Cerebellar cortex (tissue), 1 donor: ENCODE measurements around the gene PSMC1.

ENCODE experiments used
- DNase-seq: peaks from one replicate; pipeline ENCODE4 v3.0.0-alpha.2; 2015; ENCODE audit warnings: low spot score

Gene PSMC1

DNA sequence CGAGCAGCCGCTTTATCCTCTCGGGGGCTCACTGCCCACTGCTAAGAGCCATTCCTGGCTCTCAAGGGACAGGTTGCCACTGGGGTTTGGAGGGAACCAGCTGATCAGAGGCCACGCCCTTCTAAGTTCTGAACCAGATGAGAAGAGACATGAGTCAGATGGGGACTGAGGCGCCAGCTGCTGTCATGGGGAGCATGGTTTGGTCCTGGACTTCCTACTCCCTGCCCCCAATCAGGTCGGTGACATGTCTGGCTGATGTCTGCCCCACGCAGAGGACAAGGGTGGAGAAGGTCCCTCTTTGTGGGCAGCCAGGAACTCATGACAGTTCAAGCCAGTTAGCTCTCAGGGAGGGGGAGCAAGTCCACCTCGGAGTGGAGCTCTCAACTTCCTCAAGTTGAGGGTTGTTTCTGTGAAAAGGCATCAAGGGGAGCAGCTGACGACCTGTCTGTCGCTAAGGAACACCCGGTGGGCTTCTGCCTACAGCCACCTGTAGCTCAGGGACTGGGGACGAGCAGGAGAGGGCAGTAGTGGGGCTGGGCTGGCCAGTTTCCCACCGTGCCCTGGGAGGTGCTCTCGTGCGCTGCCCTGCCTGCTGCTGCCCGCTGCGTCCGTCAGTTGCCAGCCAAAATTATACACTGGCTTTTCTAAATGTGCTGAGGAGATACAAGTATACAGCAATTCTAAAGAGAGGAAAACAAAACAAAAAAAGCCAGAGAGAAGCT lies 20.5 kb downstream of the PSMC1 start:
- DNase-seq, result peak; percentile 55

DNA sequence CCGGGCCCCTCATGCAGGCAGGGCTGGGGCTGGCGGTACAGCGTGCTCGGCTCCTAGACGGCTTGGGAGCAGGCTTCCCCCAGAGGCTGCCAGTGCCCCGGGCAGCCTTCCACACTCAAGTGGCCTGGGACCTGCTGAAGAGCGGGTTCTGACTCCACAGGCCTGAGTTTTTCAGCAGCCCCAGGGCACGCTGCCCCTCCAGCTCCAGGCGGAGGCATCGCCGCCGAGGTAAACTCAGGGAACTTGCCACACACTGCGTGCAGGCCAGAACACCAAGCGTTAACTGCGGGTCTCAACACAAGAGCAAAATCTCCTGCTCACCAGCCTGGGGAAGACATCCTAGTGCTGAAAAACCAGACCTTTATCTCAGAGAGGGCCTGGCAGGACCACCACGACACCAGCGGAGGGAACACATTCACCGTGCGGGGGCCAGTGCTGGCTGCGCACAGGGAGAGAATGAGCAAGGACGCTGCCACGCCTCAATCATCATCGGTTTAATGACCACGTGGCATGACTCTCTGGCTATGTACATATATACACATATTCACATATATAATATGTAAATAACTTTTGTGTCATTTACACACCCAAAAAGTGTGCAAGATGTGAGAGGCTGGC lies 21.3 kb downstream of the PSMC1 start:
- no peak for DNase-seq

DNA sequence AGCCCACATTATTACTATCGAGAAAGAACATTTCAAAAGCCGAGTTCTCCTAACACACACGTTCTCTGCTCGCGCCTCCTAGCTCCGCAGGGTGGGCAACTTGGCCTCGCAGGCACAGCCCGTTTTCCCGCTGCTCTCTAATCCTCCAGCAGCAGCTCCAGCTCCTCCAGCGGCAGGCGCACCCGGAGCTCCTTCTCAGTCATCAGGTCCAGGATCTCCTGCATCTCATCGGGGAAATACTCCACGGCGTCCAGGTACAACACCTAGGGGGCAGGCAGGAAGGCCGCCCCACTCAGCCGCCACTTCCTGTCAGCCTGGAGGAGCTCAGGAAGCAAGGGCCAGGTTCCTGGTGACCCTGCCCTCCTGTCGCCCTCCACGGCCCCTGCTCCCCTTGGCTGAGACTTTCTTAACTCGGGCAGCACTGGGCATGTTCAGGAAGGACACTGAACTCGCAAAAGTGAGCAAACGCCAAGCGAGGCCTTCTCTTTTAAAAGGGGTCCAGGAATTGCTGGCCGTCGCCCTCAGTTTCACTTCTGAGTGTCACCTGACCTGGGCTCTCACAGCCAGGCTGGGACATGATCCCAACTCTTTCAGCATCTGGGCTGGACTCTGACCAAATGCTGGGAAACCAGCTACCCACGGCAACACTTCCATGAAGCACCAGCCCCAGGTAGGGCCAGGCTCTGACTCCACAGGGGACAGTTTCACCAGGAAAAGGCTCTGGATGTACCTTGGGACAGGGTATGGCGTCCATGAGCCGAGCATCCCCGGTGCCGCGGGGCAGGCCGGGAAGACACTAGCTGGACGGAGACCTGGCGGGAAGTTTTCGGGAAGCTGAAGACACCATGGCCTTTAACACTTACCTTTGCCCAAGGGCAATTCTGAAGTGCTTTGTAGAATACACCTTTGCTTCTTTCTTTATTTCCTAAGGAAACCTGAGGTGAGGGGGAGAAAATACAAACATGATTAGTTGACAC lies 22.1 kb downstream of the PSMC1 start:
- no peak for DNase-seq

DNA sequence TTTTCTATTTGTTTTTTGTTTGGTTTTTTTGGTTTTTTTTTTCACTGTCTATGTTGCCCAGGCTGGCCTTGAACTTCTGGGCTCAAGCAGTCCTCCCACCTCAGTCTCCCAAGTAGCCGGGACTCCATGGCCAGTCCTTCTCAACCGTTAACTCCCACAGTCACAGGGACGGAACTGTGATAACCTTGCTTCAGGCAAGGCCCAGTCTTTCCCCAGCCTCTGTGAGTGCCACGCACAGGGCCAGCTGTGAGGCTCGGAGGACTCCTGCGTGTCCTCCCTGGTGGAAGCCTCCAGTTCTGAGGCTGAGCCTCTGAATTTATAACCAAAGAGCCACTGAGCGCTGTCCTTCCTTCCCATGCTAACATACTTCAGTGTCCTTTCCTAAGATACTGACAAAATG lies 23.7 kb downstream of the PSMC1 start:
- no peak for DNase-seq

DNA sequence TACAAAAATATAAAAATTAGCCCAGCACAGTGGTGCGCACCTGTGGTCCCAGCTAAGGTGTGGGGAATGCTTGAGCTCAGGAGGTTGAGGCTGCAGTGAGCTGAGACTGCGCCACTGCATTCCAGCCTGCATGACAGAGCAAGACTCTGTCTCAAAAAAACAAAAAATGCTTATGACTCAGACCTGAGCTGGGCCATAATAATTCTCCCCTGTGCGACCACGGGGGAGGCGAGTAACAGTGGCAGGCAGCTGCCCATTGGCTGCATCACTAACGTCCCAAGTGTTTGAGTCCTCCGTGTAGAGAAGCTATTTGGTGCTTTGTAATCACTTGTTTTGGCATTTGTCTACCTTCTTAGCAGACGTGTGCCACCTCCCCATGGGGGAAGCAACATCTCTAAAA lies 24.9 kb downstream of the PSMC1 start:
- DNase-seq, result no peak

DNA sequence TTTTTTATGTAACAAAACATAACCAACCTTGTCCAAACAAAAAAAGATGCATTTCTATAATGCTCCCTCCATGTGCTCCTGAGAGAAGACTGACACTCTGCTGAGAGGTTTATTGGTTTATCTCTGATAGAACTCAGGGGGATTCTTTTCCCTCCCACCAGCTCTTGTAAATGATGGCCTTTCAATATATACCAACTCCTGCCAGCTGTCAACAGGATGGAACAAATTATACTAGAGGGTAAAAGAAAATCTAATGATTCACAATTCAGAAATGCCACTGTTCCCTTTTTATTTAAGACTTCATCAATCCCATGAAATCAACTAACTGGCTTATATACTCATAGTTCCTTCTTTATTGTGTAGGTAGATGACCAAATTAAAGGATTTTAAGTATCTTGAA lies 25.4 kb downstream of the PSMC1 start:
- no peak for DNase-seq

DNA sequence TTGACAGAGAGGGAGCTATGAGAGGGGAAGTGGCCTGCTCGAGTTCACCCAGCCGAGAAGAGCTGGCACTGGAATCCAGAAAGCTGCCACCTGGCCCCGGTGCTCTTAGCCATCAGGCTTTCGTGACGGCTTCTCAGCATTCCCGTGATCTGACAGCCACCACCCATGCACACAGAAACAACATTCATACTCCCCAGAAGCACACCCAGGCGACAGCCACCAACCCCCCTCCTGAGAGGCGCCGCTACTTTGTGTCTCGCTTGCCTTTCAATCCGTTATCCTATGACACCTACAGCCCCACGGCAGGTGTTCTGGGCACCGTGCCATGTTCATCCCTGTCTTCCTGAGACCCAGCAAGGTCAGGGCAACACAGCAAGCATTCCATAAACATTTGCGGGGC lies 31.4 kb downstream of the PSMC1 start:
- peak; percentile 88 for DNase-seq

DNA sequence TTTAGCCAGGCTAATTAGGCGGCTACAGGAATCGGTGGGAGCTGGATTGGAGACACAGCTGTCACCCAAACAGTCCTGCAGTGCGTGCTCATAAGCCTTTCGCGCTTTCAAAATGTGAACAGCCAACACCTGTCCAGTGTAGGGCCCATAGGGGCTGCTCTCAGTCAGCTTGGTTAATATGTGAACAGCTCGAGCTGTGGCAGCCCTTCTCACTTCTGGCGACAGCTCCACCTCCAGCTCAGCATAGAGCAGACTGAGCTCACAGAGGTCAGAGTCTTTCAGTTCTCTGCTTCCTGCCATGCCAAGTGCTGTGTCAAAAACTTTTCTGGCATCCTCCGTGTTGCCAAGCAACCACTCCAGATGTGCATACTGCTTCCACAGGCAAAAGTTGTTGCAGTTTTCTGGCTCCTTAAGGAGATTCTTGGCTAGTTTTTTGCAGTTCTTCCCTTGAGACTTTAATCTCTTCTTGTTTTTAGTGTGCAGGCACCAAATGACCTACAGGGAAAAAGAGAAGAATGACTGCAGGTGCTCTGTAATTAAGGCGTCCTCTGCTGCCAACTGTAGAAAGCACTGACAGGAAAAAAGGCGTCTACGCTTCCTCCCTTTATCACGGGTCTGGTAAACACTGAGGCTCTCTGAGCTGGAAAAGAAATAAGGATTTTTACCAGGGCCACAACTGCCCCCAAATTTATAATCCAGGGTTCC lies 32.5 kb downstream of the PSMC1 start:
- DNase-seq, result peak; percentile 42

DNA sequence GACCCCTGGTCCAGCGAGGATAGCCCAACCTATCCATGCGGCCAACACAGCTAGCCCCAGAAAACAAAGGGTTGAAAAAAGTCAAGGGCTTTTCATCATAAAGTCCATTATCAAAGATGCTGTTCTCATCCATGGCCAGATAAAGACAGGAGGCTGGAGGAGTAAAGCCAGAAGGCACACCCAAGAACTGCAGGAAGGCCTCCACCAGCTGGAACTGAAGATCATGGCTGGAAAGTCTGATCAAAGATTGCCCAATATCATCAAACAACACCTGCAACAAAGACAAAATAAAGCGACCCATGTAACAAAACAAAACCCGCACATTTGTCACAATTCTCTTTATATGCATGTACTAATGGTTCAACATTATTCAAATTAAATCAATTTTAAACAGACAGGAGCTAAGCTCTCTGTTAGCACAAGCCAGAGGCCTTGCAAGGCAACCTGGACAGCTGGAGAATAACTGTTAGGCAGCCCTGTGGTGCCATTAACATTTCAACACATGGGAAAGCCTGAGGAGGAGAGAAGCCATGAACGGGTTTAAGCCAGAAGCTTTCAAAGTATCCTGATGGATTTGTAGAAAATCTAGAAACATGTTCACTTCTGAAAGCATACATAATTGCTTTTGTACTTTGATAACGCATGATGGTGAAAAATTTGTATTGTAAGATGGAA lies 34.1 kb downstream of the PSMC1 start:
- DNase-seq, result no peak

DNA sequence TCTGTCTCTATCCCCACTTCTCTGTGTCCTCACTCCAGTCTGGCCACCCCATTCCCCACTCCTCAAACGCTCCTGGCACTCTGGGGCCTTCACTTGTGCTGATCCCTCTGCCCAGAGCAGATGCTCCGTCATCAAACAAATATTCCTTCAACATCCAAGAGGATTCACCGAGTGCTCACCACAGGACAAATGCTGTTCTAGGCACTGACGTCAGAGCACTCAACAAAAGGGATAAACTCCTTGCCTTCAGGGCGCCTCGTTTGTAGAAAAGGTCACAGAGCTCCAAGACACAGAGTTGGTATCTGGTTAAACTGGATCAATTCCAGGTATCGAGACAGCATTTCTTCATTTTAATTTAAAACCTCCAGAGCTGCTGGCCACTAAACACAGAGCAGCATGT lies 35.3 kb downstream of the PSMC1 start:
- no peak for DNase-seq

DNA sequence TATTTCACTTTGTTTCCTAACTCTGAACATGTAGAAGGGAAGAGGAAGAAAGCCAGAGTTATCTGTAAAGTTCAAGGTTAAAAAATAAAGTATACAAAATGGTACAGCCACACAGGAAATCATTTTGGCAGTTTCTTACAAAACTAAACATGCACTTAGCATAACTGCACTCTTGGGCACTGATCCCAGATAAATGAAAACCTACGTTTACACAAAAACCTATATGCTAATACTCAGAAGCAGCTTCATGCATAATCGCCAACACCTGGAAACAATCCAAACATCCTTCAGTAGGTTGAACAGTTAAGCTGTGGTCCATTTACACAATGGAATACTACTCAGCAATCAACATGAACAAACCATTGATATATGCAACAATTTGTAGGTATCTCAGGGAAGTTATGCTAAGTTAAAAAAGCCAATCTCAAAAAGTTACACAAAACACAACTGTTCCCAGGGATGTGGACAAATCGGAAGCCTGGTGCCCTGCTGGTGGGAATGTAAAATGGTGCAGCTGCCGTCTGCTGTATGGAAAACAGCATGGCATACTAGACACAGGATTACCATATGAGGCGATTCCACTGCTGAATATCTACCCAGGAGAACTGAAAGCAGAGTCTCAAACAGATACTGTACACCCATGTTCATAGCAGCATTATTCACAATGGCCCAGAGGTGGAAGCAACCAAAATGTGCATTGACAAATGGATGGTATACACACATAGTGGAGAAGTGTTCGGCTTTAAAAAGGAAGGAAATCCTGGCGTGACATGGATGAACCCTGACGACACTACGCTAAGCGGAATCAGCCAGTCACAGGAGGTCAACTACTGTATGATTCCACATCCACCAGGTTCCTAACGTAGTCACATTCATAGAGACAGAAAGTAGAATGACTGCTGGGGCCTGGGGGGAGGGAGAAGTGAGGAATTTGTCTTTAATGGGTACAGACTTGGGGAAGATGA lies 37.7 kb downstream of the PSMC1 start:
- no peak for DNase-seq

DNA sequence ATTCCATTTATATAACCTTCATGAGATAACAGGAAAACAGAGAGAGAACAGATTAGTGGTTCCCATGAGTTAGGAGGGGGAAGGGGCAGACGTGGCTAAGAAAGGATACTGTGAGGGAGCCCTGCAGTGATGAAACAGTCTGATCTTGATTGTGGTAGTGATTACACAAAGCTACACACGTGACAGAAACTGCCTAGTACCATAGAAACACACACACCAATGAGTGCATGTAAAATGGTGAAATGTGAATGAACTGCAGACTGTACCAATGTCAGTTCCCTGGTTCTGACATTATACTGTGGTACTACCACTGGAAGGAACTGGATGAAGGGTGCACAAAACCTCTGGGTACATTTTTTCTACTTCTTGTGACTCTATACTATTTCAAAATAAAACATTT lies 38.5 kb downstream of the PSMC1 start:
- DNase-seq, result no peak

DNA sequence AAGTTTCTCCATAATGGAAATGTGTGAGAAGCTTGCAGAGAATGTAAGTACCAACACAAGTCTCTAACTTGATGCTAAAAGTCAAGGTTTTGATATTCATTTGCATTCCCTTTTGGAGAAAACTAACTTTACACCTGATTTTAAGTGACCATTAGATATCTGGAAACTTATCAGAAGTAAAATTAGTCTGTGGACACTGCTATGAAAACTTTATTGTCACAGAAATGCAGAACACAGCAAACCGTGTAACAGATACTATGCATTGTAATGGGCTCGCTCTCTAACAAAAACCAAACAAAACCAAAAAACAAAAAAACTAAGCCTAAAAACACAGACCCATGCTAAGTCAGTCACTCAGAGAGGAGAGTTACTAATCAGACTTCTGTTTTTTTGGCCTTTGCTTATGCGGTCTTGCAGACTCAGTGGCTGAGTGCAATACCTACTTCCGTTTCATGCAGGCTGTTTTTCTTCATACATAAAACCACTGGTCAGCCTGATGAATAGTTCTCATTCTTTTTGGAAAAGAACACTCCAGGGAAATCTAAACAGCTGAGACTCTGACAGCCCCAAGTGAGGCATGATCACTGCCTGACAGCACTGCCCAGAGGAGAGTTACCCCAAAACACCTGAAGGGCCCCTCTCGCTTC lies 39.6 kb downstream of the PSMC1 start:
- no peak for DNase-seq

DNA sequence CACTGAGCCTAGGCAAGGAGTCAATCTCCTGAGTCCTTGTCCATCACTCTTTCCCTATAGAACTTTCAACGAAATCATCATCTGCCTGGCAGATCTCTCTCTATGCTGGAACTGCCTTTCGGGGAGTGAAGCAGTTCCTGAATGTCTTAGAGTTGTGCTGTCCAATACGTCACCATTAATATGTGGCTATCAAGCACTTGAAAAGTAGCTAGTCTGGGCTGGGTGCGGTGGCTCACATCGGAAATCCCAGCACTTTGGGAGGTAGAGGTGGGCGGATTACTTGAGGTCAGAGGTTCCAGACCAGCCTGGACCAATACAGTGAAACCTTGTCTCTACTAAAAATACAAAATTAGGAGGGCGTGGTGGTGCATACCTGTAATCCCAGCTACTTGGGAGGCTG lies 40.3 kb downstream of the PSMC1 start:
- no peak for DNase-seq

DNA sequence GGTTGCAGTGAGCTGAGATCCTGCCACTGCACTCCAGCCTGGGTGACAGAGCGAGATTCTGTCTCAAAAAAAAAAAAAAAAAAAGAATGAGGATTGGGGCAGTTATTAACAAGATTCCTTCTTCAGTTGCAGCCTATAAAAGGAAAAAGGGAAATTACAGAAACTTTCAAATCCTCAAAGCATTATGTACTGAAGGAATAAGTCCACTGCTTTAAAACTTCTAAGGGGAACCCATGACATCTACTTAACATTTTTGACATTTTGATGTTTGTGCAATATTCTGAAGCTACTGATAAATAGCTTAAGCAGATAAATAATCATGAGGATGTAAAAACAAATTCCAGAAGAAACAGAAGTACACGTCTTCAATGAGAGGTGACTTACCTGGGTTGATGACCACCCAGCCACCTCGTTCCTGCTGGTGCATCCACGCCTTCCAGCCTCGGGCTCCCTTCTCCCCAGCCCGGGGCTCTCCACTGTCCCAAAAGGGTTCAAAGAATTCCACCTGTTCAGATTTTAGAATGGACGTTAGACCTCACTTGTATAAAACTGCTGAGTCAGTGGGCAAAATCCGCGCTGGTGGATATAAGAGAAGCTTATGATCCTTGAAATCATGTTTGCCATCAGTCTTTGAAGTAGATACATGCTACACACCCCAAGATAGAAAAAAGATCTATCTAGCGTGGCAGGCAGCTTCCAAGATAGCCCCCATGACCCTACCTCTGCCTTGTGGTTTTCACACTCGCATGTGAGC lies 41.7 kb downstream of the PSMC1 start:
- no peak for DNase-seq

DNA sequence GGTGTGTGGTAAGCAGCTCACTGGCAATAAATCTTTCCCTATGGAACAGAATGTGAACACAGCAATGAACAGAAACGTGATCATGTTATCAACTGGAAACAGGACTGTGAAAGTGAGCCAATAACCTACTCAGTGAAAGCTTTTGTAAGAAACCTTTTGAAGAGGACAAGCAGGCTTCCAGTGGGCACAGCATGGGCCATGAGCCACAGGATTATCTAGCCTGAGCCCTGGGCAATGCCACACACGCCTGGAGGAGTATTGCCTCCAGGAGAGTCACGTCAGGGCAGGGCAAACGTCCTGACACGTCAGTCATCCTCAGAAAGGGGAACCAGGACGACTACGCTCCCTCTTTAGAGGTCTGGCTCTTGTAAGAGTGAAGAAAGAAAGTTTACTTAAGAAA lies 43.1 kb downstream of the PSMC1 start:
- no peak for DNase-seq

DNA sequence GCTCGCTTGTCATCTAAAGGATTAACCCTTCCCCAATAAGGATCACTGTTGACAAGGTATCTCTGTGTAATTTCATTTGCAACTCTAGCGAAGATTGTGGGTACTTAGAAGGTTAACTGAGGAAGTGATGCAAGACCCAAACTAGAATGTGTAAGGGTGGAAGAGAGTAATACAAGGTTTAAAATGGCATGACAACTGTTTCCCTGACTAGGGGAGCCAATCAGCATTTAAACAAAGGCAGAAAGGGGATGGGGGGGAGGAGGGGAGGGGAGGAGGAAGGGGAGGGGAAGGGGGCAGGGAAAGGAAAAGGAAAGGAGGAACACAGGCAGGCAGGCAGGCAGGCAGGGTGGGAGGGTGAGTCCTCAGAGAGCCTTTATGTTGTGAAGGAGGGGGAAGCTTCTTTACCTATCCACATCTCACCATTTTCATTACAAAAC lies 44.3 kb downstream of the PSMC1 start:
- DNase-seq, result no peak

DNA sequence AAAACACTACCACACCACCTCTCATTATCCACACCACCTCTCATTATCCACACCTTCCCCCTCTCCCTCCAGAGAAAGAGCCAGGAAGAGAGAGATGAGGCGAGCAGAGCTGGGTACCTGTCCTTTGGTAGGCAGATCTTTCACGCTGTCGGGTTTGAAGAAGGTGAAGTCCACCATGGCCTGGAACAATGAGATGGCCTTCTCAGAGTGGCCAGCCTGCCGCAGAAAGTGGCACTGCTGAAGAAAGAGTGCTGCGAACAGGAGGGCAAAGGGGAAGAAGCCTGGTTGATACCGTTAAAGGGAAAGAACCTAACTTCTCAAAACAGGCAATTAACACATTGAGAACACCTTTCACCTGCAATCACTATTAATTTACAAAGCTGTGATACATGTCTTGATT lies 44.8 kb downstream of the PSMC1 start:
- DNase-seq, result peak; percentile 39

DNA sequence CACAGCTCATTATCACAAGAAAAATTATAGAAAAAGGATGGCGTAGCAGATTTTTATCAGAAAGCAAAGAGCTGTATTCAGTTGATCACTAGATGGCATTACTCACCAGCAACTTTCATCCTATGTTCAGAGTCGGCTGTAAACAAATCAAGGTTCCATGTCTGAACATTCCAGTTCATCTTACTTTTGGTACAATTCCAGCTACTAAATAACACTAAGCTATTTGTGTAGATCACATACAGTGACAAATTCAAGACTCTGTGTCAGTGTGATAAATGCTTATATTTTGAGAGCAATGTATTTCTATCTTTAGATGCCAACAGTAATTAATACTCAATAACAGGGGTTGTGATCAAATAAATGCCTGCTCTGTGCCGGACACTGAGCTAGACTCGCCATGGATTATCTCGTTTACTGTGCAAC lies 45.3 kb downstream of the PSMC1 start:
- DNase-seq, result peak; percentile 90
